Endothelial cell (in vitro differentiated cells): ENCODE data around the gene MDFI. TPM values are rescaled to one million over a fixed set of nuclear protein-coding genes. Genes with fewer than 3 reads are reported as not detected.
A peak's percentile ranks its signal among the peaks of the same experiment; 100 is the strongest.
"Not testable (repeated sequence)": the region's sequence is repeated elsewhere in the genome, so short reads cannot be mapped to it uniquely, and the experiment has no call there.

Source experiments
- DNase-seq: peaks from one replicate; pipeline ENCODE4 v3.0.0; 2021; ENCODE audit warnings: low spot score
- H3K27ac Mint-ChIP-seq: one replicate; pipeline ENCODE4 v1.8.0; 2021; ENCODE audit warnings: mixed read lengths, inconsistent platforms; ENCODE audit not compliant: unreplicated experiment
- H3K27me3 Mint-ChIP-seq: one replicate; pipeline ENCODE4 v1.8.0; 2021; ENCODE audit warnings: mild to moderate bottlenecking, moderate library complexity, mixed read lengths, inconsistent platforms; ENCODE audit not compliant: unreplicated experiment
- H3K36me3 Mint-ChIP-seq: one replicate; pipeline ENCODE4 v1.8.0; 2021; ENCODE audit warnings: mild to moderate bottlenecking, low read depth, mixed read lengths, inconsistent platforms; ENCODE audit not compliant: unreplicated experiment
- H3K4me1 Mint-ChIP-seq: one replicate; pipeline ENCODE4 v1.8.0; 2021; ENCODE audit warnings: mild to moderate bottlenecking, mixed read lengths, inconsistent platforms; ENCODE audit not compliant: unreplicated experiment
- H3K4me3 Mint-ChIP-seq: one replicate; pipeline ENCODE4 v1.8.0; 2021; ENCODE audit warnings: mild to moderate bottlenecking, mixed read lengths, inconsistent platforms; ENCODE audit not compliant: unreplicated experiment
- H3K9me3 Mint-ChIP-seq: one replicate; pipeline ENCODE4 v1.8.0; 2021; ENCODE audit warnings: mixed read lengths, inconsistent platforms; ENCODE audit not compliant: unreplicated experiment
- total RNA-seq: library from RNA; stranded (reverse); fragmentation: NEBNext Ultra II Directional; extraction: Animal tissue kit (Norgen Biotek cat#: 25700); gene quantifications from one replicate; pipeline ENCODE4 v1.2.1, GENCODE V29; 2021; ENCODE audit not compliant: unreplicated experiment
- TF ChIP-seq, protein P1 (sequence below): fragments of 200-600 bp; sonication (generic); IDR thresholded peaks from one replicate; pipeline ENCODE4 v1.5.0; 2021; ENCODE audit warnings: antibody characterized with exemption; ENCODE audit not compliant: unreplicated experiment

Gene MDFI
- total RNA-seq, 1 donor from 2014 or later = 285 TPM

DNA sequence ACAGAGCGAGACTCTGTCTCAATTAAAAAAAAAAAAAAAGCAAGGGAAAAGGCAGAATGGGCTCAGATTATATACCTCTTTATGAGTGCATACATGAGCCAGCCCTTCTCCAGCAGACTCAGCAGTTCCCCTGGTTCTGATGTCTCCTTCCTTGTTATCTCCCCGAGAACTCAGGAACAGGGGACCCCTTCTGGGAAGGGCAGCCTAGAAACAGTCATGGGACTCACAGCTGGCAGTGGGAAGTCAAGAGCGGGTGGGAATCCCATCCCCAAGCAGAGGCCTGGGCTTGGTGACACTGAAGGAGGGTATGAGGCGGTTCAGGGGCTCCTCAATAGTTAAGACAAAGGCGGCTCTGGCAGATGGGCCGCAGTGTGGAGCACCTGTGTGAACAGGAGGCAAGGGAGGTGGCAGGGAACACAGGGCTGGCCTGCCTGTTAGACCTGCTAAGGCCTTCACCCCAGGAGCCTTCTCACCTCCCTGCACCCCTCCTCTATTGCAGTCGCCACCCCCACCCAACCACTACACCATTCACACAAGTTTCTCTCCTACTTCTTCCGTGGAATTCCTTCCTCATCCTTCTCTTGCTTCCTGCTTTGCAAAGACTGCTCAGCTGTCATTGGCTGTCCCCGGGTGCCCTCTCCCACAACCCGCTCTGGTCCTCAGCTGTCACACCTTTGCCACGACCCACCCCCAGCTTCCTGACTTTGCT, 29.7 kb upstream of the MDFI start:
- peaks cover 17% of the 10 kb centered on the region for H3K4me1 Mint-ChIP-seq

DNA sequence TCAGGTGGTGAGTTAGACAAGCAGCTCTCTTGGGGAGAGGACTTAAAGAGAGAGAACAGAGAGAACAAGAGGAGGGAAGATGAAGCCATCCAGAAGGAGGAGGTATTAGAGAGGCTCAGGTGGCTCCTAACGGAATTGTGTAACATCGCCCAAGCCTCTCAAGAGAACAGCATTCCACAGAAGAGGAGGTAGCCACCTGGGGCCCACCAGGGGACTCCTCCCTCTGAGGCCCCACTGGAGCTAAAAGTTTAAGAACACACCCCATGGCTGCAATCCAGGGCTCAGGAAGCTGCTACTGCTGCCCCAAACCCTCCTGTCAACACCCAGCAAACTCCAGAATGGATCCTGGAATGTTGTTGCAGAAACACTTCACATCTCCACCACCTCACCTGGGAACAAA, 23.6 kb upstream of the MDFI start:
- DNase-seq = no peak
- Mint-ChIP-seq H3K4me1 (peaks cover 8% of the 10 kb centered on the region), H3K27ac (no peak overlapping the region), H3K9me3 (peaks cover 8% of the 10 kb centered on the region), H3K4me3 (no peak overlapping the region), H3K27me3 (peaks cover 1% of the 10 kb centered on the region), H3K36me3 (peaks cover 6% of the 10 kb centered on the region)
- TF ChIP-seq, protein P1, sequence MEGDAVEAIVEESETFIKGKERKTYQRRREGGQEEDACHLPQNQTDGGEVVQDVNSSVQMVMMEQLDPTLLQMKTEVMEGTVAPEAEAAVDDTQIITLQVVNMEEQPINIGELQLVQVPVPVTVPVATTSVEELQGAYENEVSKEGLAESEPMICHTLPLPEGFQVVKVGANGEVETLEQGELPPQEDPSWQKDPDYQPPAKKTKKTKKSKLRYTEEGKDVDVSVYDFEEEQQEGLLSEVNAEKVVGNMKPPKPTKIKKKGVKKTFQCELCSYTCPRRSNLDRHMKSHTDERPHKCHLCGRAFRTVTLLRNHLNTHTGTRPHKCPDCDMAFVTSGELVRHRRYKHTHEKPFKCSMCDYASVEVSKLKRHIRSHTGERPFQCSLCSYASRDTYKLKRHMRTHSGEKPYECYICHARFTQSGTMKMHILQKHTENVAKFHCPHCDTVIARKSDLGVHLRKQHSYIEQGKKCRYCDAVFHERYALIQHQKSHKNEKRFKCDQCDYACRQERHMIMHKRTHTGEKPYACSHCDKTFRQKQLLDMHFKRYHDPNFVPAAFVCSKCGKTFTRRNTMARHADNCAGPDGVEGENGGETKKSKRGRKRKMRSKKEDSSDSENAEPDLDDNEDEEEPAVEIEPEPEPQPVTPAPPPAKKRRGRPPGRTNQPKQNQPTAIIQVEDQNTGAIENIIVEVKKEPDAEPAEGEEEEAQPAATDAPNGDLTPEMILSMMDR = no peak

More for the DNA sequence above, 29.7 kb upstream of the MDFI start:
- H3K27me3 Mint-ChIP-seq = peaks cover 6% of the 10 kb centered on the region
- no peak overlapping the region for H3K4me3 Mint-ChIP-seq
- H3K9me3 Mint-ChIP-seq = peaks cover 4% of the 10 kb centered on the region
- no peak for DNase-seq
- peaks cover 6% of the 10 kb centered on the region for H3K36me3 Mint-ChIP-seq
- peak overlapping the region; percentile 22 for H3K27ac Mint-ChIP-seq
- TF ChIP-seq, protein P1 = no peak

DNA sequence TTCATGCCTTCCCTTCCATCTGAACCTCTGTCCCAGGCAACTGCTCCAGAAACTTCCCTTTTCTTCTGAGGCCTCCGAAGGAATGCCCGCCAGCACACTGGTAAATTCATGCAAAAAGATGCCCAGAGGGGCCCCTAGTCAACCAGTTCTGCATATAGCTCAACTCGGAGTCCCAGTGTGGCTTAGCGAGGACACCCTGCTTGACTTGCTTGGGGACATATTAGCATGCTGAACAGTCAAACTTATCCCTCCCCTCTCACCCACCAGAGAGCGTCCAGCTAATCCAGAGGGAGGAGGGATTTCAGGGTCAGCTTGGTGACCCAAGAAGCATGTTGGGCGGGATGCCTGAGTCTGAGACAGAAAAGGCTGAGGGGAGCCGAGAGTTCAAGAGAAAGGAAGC, 23.0 kb upstream of the MDFI start:
- H3K9me3 Mint-ChIP-seq = peaks cover 8% of the 10 kb centered on the region
- peaks cover 5% of the 10 kb centered on the region for H3K4me1 Mint-ChIP-seq
- no peak for DNase-seq
- TF ChIP-seq, protein P1 = no peak
- H3K27me3 Mint-ChIP-seq = peaks cover 1% of the 10 kb centered on the region
- H3K36me3 Mint-ChIP-seq = peaks cover 6% of the 10 kb centered on the region
- no peak overlapping the region for H3K27ac Mint-ChIP-seq
- no peak overlapping the region for H3K4me3 Mint-ChIP-seq

DNA sequence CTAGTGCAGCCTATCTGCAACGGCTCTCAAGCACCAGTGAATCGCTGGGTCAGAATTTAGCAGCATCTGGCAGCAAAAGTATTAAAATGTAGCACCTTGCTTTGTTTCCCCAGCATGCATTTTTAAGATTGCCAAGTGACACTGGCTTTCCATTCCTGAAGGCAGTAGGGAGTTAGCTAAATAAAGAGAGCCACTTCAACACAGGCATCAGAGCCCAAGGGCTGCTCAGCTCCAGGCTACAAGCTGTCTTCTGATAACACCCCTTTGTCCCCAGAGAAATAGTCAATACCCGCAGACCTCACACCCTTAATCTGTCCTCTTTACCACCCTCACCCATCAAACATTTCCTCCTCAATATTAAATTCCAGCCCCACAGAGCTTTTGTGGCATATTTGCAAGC, 19.7 kb upstream of the MDFI start:
- Mint-ChIP-seq H3K27ac (no peak overlapping the region), H3K4me1 (peaks cover 10% of the 10 kb centered on the region), H3K4me3 (no peak overlapping the region), H3K36me3 (no peaks in the 10 kb centered on the region), H3K27me3 (peaks cover 3% of the 10 kb centered on the region), H3K9me3 (peaks cover 4% of the 10 kb centered on the region)
- DNase-seq = no peak
- TF ChIP-seq, protein P1 = no peak

DNA sequence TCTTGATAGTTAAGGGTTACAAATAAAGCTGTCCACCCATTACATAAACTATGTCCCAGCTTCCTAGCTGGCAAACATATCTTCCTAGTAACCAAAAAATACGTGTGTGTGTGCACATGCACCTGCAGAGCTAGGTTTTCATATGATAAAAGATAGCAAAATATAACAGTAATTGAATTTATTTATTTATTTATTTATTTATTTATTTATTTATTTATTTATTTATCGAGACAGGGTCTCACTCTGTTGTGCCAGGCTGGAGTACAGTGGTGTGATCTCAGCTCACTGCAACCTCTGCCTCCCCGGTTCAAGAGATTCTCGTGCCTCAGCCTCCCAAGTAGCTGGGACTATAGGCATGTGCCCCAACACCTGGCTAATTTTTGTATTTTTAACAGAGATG, 19.1 kb upstream of the MDFI start:
- H3K27ac Mint-ChIP-seq, H3K9me3 Mint-ChIP-seq, H3K4me3 Mint-ChIP-seq, H3K36me3 Mint-ChIP-seq, H3K27me3 Mint-ChIP-seq, DNase-seq: not testable (repeated sequence)
- H3K4me1 Mint-ChIP-seq = peaks cover 11% of the 10 kb centered on the region
